H1 (cell line): Measurements from ENCODE around the gene SLIT3. TPM values are rescaled to one million over a fixed set of nuclear protein-coding genes. Genes with fewer than 3 reads are reported as not detected.

ENCODE experiments used
- CTCF ChIA-PET: fragments of 300-600 bp; sonication (Branson Sonifier 250); formaldehyde crosslinking; loops from one replicate; lab custom pipeline; 2021; ENCODE audit not compliant: partially characterized antibody; lab: Charles Lee
- POLR2A ChIA-PET: fragments of 300-600 bp; sonication (Branson Sonifier 250); formaldehyde crosslinking; loops from one replicate; lab custom pipeline; 2021; ENCODE audit warnings: inconsistent platforms; ENCODE audit not compliant: partially characterized antibody; lab: Charles Lee
- DNase-seq, 2 experiments: peaks; one replicate each; pipeline versions ENCODE4 v3.0.0 to v3.0.0-alpha.2; 2010 to 2022; ENCODE audit warnings: low spot score in 2 of 2, low read depth in 1 of 2, mixed read lengths in 1 of 2
- FAIRE-seq: peaks from 2 replicates; lab custom pipeline; 2011; peaks lifted over from hg19 to GRCh38; lab: Jason Lieb, UNC
- H2AFZ ChIP-seq: 2 replicates; pipeline ENCODE4 v1.8.1; 2012; ENCODE audit warnings: low read length, inconsistent platforms
- H2AK5ac ChIP-seq: 2 replicates; pipeline ENCODE4 v1.6.1; 2013; ENCODE audit warnings: low read depth, low read length
- H2BK120ac ChIP-seq: replicated peaks from 2 replicates; pipeline ENCODE3; 2013; ENCODE audit warnings: low read depth, low read length, inconsistent platforms
- H2BK12ac ChIP-seq: 2 replicates; pipeline ENCODE4 v1.6.1; 2013; ENCODE audit warnings: low read depth, low read length
- H2BK15ac ChIP-seq: 2 replicates; pipeline ENCODE4 v1.6.1; 2013; ENCODE audit warnings: low read length
- H2BK20ac ChIP-seq: 2 replicates; pipeline ENCODE4 v1.6.1; 2013; ENCODE audit warnings: low read length
- H2BK5ac ChIP-seq: 2 replicates; pipeline ENCODE4 v1.6.1; 2013; ENCODE audit warnings: low read depth, low read length
- H3K14ac ChIP-seq: 2 replicates; pipeline ENCODE4 v1.6.1; 2013; ENCODE audit warnings: inconsistent platforms; ENCODE audit not compliant: insufficient read length
- H3K18ac ChIP-seq: 2 replicates; pipeline ENCODE4 v1.6.1; 2013; ENCODE audit warnings: low read length; ENCODE audit errors: extremely low read depth
- H3K23ac ChIP-seq: 2 replicates; pipeline ENCODE4 v1.6.1; 2013; ENCODE audit warnings: inconsistent platforms; ENCODE audit not compliant: insufficient read length
- H3K23me2 ChIP-seq: 2 replicates; pipeline ENCODE4 v1.6.1; 2013; ENCODE audit warnings: low read depth, low read length
- H3K27ac ChIP-seq: 2 replicates; pipeline ENCODE4 v1.6.1; 2011; ENCODE audit warnings: low read depth, low read length, inconsistent platforms
- H3K27me3 ChIP-seq, 4 experiments: replicated peaks in 1 of 4; 1 replicate in 1 of 4; 2 replicates in 3 of 4; pipeline versions ENCODE4 v1.6.1 to v1.8.1; 2011 to 2013; ENCODE audit warnings: low read length in 3 of 4, mild to moderate bottlenecking in 3 of 4, inconsistent platforms in 2 of 4, mixed read lengths in 2 of 4, moderate library complexity in 1 of 4; ENCODE audit not compliant: control insufficient read depth in 3 of 4, insufficient read depth in 3 of 4; ENCODE audit errors: extremely low read depth in 1 of 4
- H3K36me3 ChIP-seq, 4 experiments: 2 replicates each; pipeline versions ENCODE4 v1.6.1 to v1.8.1; 2011 to 2013; ENCODE audit warnings: mild to moderate bottlenecking in 4 of 4, low read length in 3 of 4, moderate library complexity in 2 of 4, control low read depth in 1 of 4, inconsistent platforms in 1 of 4; ENCODE audit not compliant: insufficient read depth in 4 of 4, control insufficient read depth in 2 of 4
- H3K4ac ChIP-seq: replicated peaks from 2 replicates; pipeline ENCODE3; 2013; ENCODE audit warnings: low read length, low read depth, mixed read lengths, inconsistent platforms; ENCODE audit not compliant: insufficient read length
- H3K4me1 ChIP-seq, 4 experiments: replicated peaks in 1 of 4; 1 replicate in 1 of 4; 2 replicates in 3 of 4; pipeline versions ENCODE4 v1.6.1 to v1.8.1; 2011 to 2013; ENCODE audit warnings: low read length in 3 of 4, inconsistent platforms in 2 of 4, mixed read lengths in 1 of 4; ENCODE audit not compliant: insufficient read depth in 4 of 4, control insufficient read depth in 3 of 4
- H3K4me2 ChIP-seq, 2 experiments: 2 replicates each; pipeline versions ENCODE4 v1.6.1 to v1.8.1; 2011 to 2013; ENCODE audit warnings: low read depth in 2 of 2, low read length in 2 of 2, control low read depth in 1 of 2, inconsistent platforms in 1 of 2, mild to moderate bottlenecking in 1 of 2; ENCODE audit not compliant: insufficient read depth in 1 of 2
- H3K4me3 ChIP-seq, 4 experiments: fragments of 200-600, 300-600 bp in 1 of 4; sonication (generic), shearing (Covaris generic), sonication (Bioruptor Twin) in 1 of 4; 2 replicates each; pipeline versions ENCODE4 v1.5.1 to v1.8.1; 2011 to 2016; ENCODE audit warnings: low read length in 4 of 4, low read depth in 3 of 4, control low read depth in 2 of 4, inconsistent platforms in 2 of 4, mild to moderate bottlenecking in 2 of 4, mixed read lengths in 1 of 4, moderate library complexity in 1 of 4; ENCODE audit not compliant: insufficient read depth in 2 of 4; ENCODE audit errors: extremely low read depth in 1 of 4
- H3K56ac ChIP-seq: replicated peaks from 2 replicates; pipeline ENCODE3; 2013; ENCODE audit warnings: low read depth, mild to moderate bottlenecking, mixed read lengths, low read length, inconsistent platforms; ENCODE audit not compliant: insufficient read length
- H3K79me1 ChIP-seq: 2 replicates; pipeline ENCODE4 v1.6.1; 2013; ENCODE audit warnings: low read depth, low read length, control low read depth
- H3K79me2 ChIP-seq, 2 experiments: 2 replicates each; pipeline versions ENCODE4 v1.6.1 to v1.8.1; 2012 to 2013; ENCODE audit warnings: low read length in 2 of 2, mild to moderate bottlenecking in 2 of 2, inconsistent platforms in 1 of 2; ENCODE audit not compliant: insufficient read depth in 2 of 2, control insufficient read depth in 1 of 2
- H3K9ac ChIP-seq, 4 experiments: replicated peaks in 1 of 4; 1 replicate in 1 of 4; 2 replicates in 3 of 4; pipeline versions ENCODE4 v1.6.1 to v1.8.1; 2011 to 2013; ENCODE audit warnings: low read depth in 3 of 4, low read length in 3 of 4, control low read depth in 2 of 4, mild to moderate bottlenecking in 2 of 4, moderate library complexity in 2 of 4, inconsistent platforms in 1 of 4; ENCODE audit errors: extremely low read depth in 1 of 4
- H3K9me3 ChIP-seq, 2 experiments: 2 replicates each; pipeline versions ENCODE4 v1.6.1 to v1.8.1; 2012 to 2013; ENCODE audit warnings: mild to moderate bottlenecking in 2 of 2, moderate library complexity in 2 of 2, control low read depth in 1 of 2, inconsistent platforms in 1 of 2, low read depth in 1 of 2, low read length in 1 of 2, mixed read lengths in 1 of 2; ENCODE audit not compliant: insufficient read depth in 2 of 2
- H4K20me1 ChIP-seq, 2 experiments: replicated peaks in 1 of 2; 2 replicates each; pipeline versions ENCODE3 to v1.8.1; 2011 to 2013; ENCODE audit warnings: inconsistent platforms in 2 of 2, low read length in 2 of 2, mild to moderate bottlenecking in 1 of 2; ENCODE audit not compliant: insufficient read depth in 2 of 2, control insufficient read depth in 1 of 2
- H4K5ac ChIP-seq: 2 replicates; pipeline ENCODE4 v1.6.1; 2013; ENCODE audit warnings: low read length, low read depth, mixed read lengths, inconsistent platforms; ENCODE audit not compliant: insufficient read length
- H4K8ac ChIP-seq: 2 replicates; pipeline ENCODE4 v1.8.0; 2013; ENCODE audit warnings: mild to moderate bottlenecking, moderate library complexity, low read length, inconsistent platforms; ENCODE audit not compliant: insufficient read depth; ENCODE audit errors: extremely low read depth
- H4K91ac ChIP-seq: replicated peaks from 2 replicates; pipeline ENCODE3; 2013; ENCODE audit warnings: low read length, mixed read lengths, inconsistent platforms; ENCODE audit not compliant: insufficient read length
- KDM4A ChIP-seq: IDR thresholded peaks from one replicate; pipeline ENCODE4 v1.7.1; 2012; ENCODE audit warnings: low read depth, mild to moderate bottlenecking, moderate library complexity, low read length, inconsistent platforms; ENCODE audit not compliant: severe bottlenecking
- POLR2A ChIP-seq, 2 experiments: IDR thresholded peaks; 1 replicate in 1 of 2; 2 replicates in 1 of 2; pipeline ENCODE4 v1.6.1; 2011; ENCODE audit warnings: low read depth in 2 of 2, low read length in 2 of 2, mild to moderate bottlenecking in 2 of 2; ENCODE audit errors: control extremely low read depth in 1 of 2
- SIX5 ChIP-seq: IDR thresholded peaks from 2 replicates; pipeline ENCODE4 v1.6.1; 2011; ENCODE audit warnings: mild to moderate bottlenecking, low read depth, low read length
- ZNF274 ChIP-seq: IDR thresholded peaks from 2 replicates; pipeline ENCODE4 v1.7.0; 2012; ENCODE audit warnings: low read length, borderline replicate concordance; ENCODE audit errors: extremely low read depth
- WGBS, 2 experiments: shearing (Covaris generic) in 1 of 2; methylation state at CpG; one replicate each; pipeline versions ENCODE4 v1.1.6 to v1.1.7; 2013 to 2015; ENCODE audit warnings: low lambda C conversion rate in 2 of 2, mixed read lengths in 2 of 2, inconsistent platforms in 1 of 2, low coverage in 1 of 2, missing lambda C conversion rate in 1 of 2; ENCODE audit not compliant: insufficient replicate concordance in 2 of 2, insufficient coverage in 1 of 2, insufficient read length in 1 of 2; ENCODE audit errors: extremely low coverage in 1 of 2, missing lambda C conversion rate in 1 of 2; 5-methylcytosine and 5-hydroxymethylcytosine counted together
- polyA plus RNA-seq, 7 experiments: library from polyadenylated mRNA; depleted of rRNA in 3 of 7; stranded (reverse) in 5 of 7; unstranded in 2 of 7; fragments of >200 nt in 5 of 7; fragments of 200-250 nt in 2 of 7; gene quantifications; 1 replicate in 5 of 7; 2 replicates in 1 of 7; 4 replicates in 1 of 7; pipeline versions ENCODE4 v1.2.1 to v1.2.3, GENCODE V29; 2011 to 2013; ENCODE audit warnings: missing spikeins in 2 of 7, mixed read lengths in 2 of 7
- total RNA-seq: library from RNA; stranded (reverse); fragmentation: NEBNext Ultra II Directional; extraction: Animal tissue kit (Norgen Biotek cat#: 25700); gene quantifications from 2 replicates; pipeline ENCODE4 v1.2.1, GENCODE V29; 2021

SLIT3 gene
- total and polyA plus RNA-seq, 2 of the 8 experiments (the other 6 are each of a cell fraction or from before 2014, with no cell fraction given): 1.1 to 1.2 TPM

DNA sequence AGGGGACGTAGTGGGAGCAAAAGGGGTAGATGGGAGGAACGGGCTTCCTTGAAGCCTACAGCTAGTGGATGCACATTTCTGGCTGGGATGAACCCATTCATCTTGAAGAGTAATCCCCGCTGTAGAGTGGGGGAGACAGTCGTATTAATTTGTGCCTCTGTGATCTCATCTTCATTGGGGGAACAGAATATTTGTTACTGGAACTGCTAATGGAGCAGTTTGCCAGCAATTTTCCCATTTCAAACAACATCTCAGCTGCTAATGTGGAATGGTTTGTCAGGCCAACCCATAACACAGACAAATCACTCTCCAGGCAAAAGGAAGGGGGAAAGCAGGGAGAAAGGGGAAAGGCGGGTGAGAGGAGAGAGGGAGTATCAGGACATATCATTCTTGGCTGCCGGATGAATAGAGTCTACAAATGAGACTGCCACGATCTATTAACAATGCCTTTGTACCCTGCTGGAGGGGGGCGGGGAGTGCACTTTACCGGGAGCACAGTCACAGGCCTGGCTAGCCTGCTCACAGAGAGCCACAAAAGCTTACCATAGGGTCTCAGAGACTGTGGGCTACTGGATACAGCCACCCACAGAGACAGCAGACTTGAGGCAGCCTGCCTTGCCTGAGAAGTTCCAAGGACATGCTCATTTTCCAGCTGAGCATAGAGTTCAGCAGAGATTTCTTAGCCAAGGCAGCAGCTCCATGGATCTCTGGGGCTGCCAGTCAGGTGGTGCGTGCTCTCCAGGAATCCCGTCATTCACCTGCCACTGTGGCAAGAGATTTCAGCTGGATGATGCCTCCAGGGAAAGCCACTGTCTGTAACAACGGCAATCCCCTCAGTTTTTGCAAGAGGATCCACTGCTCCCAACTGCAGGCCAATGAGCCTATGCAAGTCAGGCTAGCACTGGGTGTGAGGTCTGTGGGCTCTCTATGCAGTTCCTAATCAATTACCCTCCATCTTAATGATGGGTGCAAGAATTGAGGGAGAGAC is 504.1 kb downstream of the SLIT3 start:
- Histone ChIP-seq H3K9me3 (no peaks in the 10 kb centered on the region), H3K4ac (no peak overlapping the region), H4K91ac (no peak overlapping the region), H3K79me1 (no peaks in the 10 kb centered on the region), H4K20me1 (peaks cover 0 to 2% of the 10 kb centered on the region in 2 experiments), H3K9ac (no peak overlapping the region), H4K5ac (no peak overlapping the region), H3K79me2 (no peaks in the 10 kb centered on the region), H2BK15ac (no peak overlapping the region), H2BK120ac (no peak overlapping the region), H2AK5ac (no peak overlapping the region), H3K4me1 (peaks cover 0 to 6% (median 0%) of the 10 kb centered on the region in 4 experiments; a peak in 1 of 7 replicates), H3K23me2 (no peaks in the 10 kb centered on the region), H3K27ac (no peak overlapping the region), H2BK12ac (no peak overlapping the region), H2AFZ (no peak overlapping the region), H3K36me3 (no peaks in the 10 kb centered on the region), H2BK20ac (no peak overlapping the region), H3K4me2 (no peak overlapping the region), H3K56ac (no peak overlapping the region), H2BK5ac (no peak overlapping the region), H4K8ac (no peak overlapping the region), H3K14ac (no peak overlapping the region), H3K18ac (no peak overlapping the region), H3K4me3 (no peak overlapping the region), H3K23ac (no peak overlapping the region), H3K27me3 (no peaks in the 10 kb centered on the region)
- ChIA-PET CTCF (interaction anchor here (1.5 kb wide), 1 partner anchor 14 kb away, joined by 5 read pairs; no protein-coding TSS in a partner anchor), POLR2A (no interaction called here)
- WGBS, 2 experiments: 82% methylated on average over 12 of the region's 12 CpGs; no CpG with 5 or more reads in 1 of the 2 experiments
- DNase-seq (no peak), FAIRE-seq (no peak)
- TF ChIP-seq SIX5 (no peak), POLR2A (IDR thresholded peaks at IDR 0.05; ENCODE audit: control extremely low read depth in 1 of 2, low read depth in 2 of 2, low read length in 2 of 2) (no peak), KDM4A (no peak), ZNF274 (no peak)
